Ishikawa (cell line): ENCODE data around the gene AGPAT1.

Experiments
- CEBPB ChIP-seq: IDR thresholded peaks from 2 replicates; pipeline ENCODE4 v1.6.1; 2012
- CREB1 ChIP-seq: IDR thresholded peaks from 2 replicates; pipeline ENCODE4 v1.6.1; 2012; ENCODE audit warnings: low read depth
- EGR1 ChIP-seq: IDR thresholded peaks from 2 replicates; pipeline ENCODE4 v1.6.1; 2012
- EP300 ChIP-seq: IDR thresholded peaks from 2 replicates; pipeline ENCODE4 v1.6.1; 2012; ENCODE audit warnings: borderline replicate concordance
- FOXM1 ChIP-seq: IDR thresholded peaks from 2 replicates; pipeline ENCODE4 v1.6.1; 2012; ENCODE audit warnings: low read depth, borderline replicate concordance
- NFIC ChIP-seq: IDR thresholded peaks from 2 replicates; pipeline ENCODE4 v1.6.1; 2012
- RAD21 ChIP-seq: IDR thresholded peaks from 2 replicates; pipeline ENCODE4 v1.6.1; 2012; ENCODE audit warnings: low read depth
- TAF1 ChIP-seq: IDR thresholded peaks from 2 replicates; pipeline ENCODE4 v1.6.1; 2012; ENCODE audit warnings: low read depth, mild to moderate bottlenecking
- TCF12 ChIP-seq: IDR thresholded peaks from 2 replicates; pipeline ENCODE4 v1.6.1; 2012; ENCODE audit warnings: low read depth
- TEAD4 ChIP-seq: IDR thresholded peaks from 2 replicates; pipeline ENCODE4 v1.6.1; 2012
- YY1 ChIP-seq: IDR thresholded peaks from 2 replicates; pipeline ENCODE4 v1.6.1; 2012; ENCODE audit warnings: low read depth
- ZBTB7A ChIP-seq: IDR thresholded peaks from 2 replicates; pipeline ENCODE4 v1.6.1; 2012; ENCODE audit warnings: low read depth
- TF ChIP-seq, protein P1 (sequence below): IDR thresholded peaks from 2 replicates; pipeline ENCODE4 v1.6.1; 2012; ENCODE audit warnings: low read depth, mild to moderate bottlenecking
- TF ChIP-seq, protein P2 (sequence below): IDR thresholded peaks from 2 replicates; pipeline ENCODE4 v1.6.1; 2012
- TF ChIP-seq, protein P3 (sequence below): IDR thresholded peaks from 2 replicates; pipeline ENCODE4 v1.6.1; 2012

The AGPAT1 gene

DNA sequence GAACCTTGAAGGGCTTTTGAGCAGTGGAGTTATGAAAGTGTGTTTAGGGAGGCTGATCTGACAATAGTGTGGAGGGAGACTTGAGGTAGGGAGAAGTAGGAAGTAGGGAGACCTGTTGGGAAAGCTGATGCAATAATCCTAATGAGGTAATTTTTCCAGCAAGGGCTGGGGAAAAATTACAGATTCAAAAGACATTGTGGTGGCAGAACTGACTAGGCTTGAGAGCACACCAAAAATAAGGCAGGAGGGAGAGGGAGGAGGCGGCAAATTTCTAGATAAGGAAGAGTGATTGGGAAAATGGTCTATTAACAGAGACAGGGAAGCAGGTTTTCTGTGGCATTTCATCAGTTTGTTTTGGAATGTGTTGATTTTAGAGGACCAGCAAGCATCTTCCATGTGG lies 29.6 kb downstream of the AGPAT1 start:
- no peak for TF ChIP-seq TAF1
- no peak for TF ChIP-seq TEAD4
- TF ChIP-seq YY1, result no peak
- TF ChIP-seq, protein P1, sequence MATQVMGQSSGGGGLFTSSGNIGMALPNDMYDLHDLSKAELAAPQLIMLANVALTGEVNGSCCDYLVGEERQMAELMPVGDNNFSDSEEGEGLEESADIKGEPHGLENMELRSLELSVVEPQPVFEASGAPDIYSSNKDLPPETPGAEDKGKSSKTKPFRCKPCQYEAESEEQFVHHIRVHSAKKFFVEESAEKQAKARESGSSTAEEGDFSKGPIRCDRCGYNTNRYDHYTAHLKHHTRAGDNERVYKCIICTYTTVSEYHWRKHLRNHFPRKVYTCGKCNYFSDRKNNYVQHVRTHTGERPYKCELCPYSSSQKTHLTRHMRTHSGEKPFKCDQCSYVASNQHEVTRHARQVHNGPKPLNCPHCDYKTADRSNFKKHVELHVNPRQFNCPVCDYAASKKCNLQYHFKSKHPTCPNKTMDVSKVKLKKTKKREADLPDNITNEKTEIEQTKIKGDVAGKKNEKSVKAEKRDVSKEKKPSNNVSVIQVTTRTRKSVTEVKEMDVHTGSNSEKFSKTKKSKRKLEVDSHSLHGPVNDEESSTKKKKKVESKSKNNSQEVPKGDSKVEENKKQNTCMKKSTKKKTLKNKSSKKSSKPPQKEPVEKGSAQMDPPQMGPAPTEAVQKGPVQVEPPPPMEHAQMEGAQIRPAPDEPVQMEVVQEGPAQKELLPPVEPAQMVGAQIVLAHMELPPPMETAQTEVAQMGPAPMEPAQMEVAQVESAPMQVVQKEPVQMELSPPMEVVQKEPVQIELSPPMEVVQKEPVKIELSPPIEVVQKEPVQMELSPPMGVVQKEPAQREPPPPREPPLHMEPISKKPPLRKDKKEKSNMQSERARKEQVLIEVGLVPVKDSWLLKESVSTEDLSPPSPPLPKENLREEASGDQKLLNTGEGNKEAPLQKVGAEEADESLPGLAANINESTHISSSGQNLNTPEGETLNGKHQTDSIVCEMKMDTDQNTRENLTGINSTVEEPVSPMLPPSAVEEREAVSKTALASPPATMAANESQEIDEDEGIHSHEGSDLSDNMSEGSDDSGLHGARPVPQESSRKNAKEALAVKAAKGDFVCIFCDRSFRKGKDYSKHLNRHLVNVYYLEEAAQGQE, result no peak
- TF ChIP-seq EP300, result no peak
- TF ChIP-seq NFIC, result no peak
- TF ChIP-seq, protein P2, sequence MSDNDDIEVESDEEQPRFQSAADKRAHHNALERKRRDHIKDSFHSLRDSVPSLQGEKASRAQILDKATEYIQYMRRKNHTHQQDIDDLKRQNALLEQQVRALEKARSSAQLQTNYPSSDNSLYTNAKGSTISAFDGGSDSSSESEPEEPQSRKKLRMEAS, result no peak
- TF ChIP-seq, protein P3, sequence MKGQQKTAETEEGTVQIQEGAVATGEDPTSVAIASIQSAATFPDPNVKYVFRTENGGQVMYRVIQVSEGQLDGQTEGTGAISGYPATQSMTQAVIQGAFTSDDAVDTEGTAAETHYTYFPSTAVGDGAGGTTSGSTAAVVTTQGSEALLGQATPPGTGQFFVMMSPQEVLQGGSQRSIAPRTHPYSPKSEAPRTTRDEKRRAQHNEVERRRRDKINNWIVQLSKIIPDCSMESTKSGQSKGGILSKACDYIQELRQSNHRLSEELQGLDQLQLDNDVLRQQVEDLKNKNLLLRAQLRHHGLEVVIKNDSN, result no peak
- no peak for TF ChIP-seq ZBTB7A
- no peak for TF ChIP-seq TCF12
- no peak for TF ChIP-seq CREB1
- no peak for TF ChIP-seq EGR1
- no peak for TF ChIP-seq CEBPB
- no peak for TF ChIP-seq FOXM1
- no peak for TF ChIP-seq RAD21

DNA sequence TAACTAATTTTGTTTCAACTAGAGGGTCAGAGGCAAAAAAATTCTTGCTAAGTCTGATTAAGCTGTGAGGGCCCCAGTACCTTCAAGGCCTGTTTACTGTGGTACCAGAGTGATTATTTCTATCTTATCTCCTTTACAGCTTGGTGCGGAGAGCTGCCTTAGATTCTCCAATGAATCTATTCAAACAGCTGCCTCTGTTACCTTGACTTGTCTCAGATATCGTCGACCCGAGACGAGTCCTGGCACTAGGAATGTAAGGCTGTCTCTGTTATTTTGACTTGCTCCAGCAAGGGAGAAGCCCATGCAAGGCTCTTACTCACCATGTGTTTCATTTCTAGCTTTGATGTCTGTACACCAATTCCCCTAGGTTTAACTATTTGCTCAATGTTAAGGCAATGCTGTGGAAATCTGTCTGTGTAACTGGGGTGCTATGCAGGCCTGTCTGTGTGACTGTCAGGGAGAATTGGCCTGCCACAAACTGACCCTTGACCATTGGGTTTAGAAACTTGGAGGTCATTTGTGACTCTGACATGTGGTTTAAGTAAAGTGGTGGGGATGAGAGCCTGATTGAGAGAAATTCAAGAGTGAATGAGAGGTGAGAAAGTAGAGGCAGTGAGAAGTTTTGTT lies 35.4 kb downstream of the AGPAT1 start:
- TF ChIP-seq, protein P2, result no peak
- TF ChIP-seq, protein P1, result no peak
- TF ChIP-seq, protein P3, result no peak
- TF ChIP-seq NFIC (no peak), CREB1 (no peak), YY1 (no peak), CEBPB (no peak), FOXM1 (no peak), EP300 (no peak), ZBTB7A (no peak), EGR1 (no peak), TEAD4 (no peak), TAF1 (no peak), TCF12 (no peak), RAD21 (no peak)

DNA sequence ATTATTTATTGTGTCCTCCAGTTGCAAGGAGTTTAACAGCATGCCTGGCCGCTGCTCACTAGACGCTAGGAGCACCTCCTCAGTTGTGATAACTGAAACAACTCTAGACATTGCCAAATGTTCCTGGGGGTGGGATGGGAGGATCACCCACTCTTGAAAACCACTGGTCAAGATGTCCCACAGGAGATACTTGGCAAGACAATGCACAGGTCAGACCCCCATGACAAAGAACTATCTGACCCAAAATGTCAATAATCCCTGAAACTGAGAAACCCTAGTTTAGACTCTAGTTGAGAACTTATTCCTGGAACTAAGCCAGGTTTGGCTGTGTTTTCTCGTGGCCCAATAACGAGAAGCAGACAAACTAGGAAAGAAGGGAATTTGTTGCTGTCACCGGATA lies 36.3 kb downstream of the AGPAT1 start:
- no peak for TF ChIP-seq TAF1
- TF ChIP-seq TEAD4, result no peak
- TF ChIP-seq, protein P2, result no peak
- TF ChIP-seq, protein P3, result no peak
- no peak for TF ChIP-seq YY1
- no peak for TF ChIP-seq TCF12
- TF ChIP-seq EP300, result no peak
- TF ChIP-seq CEBPB, result no peak
- no peak for TF ChIP-seq NFIC
- TF ChIP-seq FOXM1, result no peak
- TF ChIP-seq EGR1, result no peak
- no peak for TF ChIP-seq ZBTB7A
- no peak for TF ChIP-seq RAD21
- TF ChIP-seq, protein P1, result no peak
- no peak for TF ChIP-seq CREB1
